ENCODE measurements around the gene TSPOAP1.

The TSPOAP1 gene

GRCh38 chr17:58340405-58340876, 11.8 kb upstream of the TSPOAP1 start:
- no peak for DNase-seq (ENCODE audit: low read depth in 2 of 2, low spot score in 1 of 2)

GRCh38 chr17:58339755-58340404, 11.3 kb upstream of the TSPOAP1 start:
- no peak for DNase-seq (ENCODE audit: low read depth in 2 of 2, low spot score in 1 of 2)

- no peak for DNase-seq (ENCODE audit: low read depth in 2 of 2, low spot score in 1 of 2)
These were observed 10.5 kb upstream of the TSPOAP1 start for GRCh38 chr17:58338841-58339754.

GRCh38 chr17:58338454-58338840, 9.9 kb upstream of the TSPOAP1 start:
- no peak for DNase-seq (ENCODE audit: low read depth in 2 of 2, low spot score in 1 of 2)

GRCh38 chr17:58337600-58338453, 9.2 kb upstream of the TSPOAP1 start:
- peak; percentile 76 to 88 for DNase-seq (ENCODE audit: low read depth in 2 of 2, low spot score in 1 of 2)

- no peak for DNase-seq (ENCODE audit: low read depth in 2 of 2, low spot score in 1 of 2)
These were observed 8.6 kb upstream of the TSPOAP1 start for GRCh38 chr17:58337210-58337599.

- no peak for DNase-seq (ENCODE audit: low read depth in 2 of 2, low spot score in 1 of 2)
These were observed 8.0 kb upstream of the TSPOAP1 start for GRCh38 chr17:58336456-58337209.

GRCh38 chr17:58335779-58336455, 7.3 kb upstream of the TSPOAP1 start:
- no peak for DNase-seq (ENCODE audit: low read depth in 2 of 2, low spot score in 1 of 2)

- DNase-seq (ENCODE audit: low read depth in 2 of 2, low spot score in 1 of 2) = no peak
These were observed 6.6 kb upstream of the TSPOAP1 start for GRCh38 chr17:58335061-58335731.

GRCh38 chr17:58334661-58335060, 6.1 kb upstream of the TSPOAP1 start:
- no peak for DNase-seq (ENCODE audit: low read depth in 2 of 2, low spot score in 1 of 2)

- DNase-seq (ENCODE audit: low read depth in 2 of 2, low spot score in 1 of 2) = no peak
These were observed 5.7 kb upstream of the TSPOAP1 start for GRCh38 chr17:58334256-58334655.

GRCh38 chr17:58333736-58334207, 5.2 kb upstream of the TSPOAP1 start:
- no peak for DNase-seq (ENCODE audit: low read depth in 2 of 2, low spot score in 1 of 2)

GRCh38 chr17:58332778-58333735, 4.5 kb upstream of the TSPOAP1 start:
- no peak for DNase-seq (ENCODE audit: low read depth in 2 of 2, low spot score in 1 of 2)

- peak; percentile 81 to 87 for DNase-seq (ENCODE audit: low read depth in 2 of 2, low spot score in 1 of 2)
These were observed 3.5 kb upstream of the TSPOAP1 start for GRCh38 chr17:58331815-58332777.

GRCh38 chr17:58330997-58331814, 2.6 kb upstream of the TSPOAP1 start:
- peak in 1 of 2 donors; percentile 53 for DNase-seq (ENCODE audit: low read depth in 2 of 2, low spot score in 1 of 2)

- no peak for DNase-seq (ENCODE audit: low read depth in 2 of 2, low spot score in 1 of 2)
These were observed 2.0 kb upstream of the TSPOAP1 start for GRCh38 chr17:58330538-58330996.
